Measurements from ENCODE around the gene APBA1.

- TF ChIP-seq CTCF (IDR thresholded peaks at IDR 0.05; ENCODE audit: insufficient read depth, low read length, poor library complexity, severe bottlenecking) (no peak), EZH2phosphoT487 (conservative IDR thresholded peaks at IDR 0.05; ENCODE audit: low read length) (no peak)
Measured at GRCh38 chr9:69485466-69485865, 186.7 kb downstream of the APBA1 start.

Data from SU-DHL-6 (cell line).